Activated CD8-positive, alpha-beta memory T cell treated with anti-CD3 and anti-CD28 coated beads, Interleukin-2, amount 50 U/mL, for 4 hours (primary cell): ENCODE results near the gene SULT2A1.
A peak's percentile ranks its signal among the peaks of the same experiment; 100 is the strongest.
"Not testable (repeated sequence)": the region's sequence is repeated elsewhere in the genome, so short reads cannot be mapped to it uniquely, and the experiment has no call there.

Experiments used
- DNase-seq: peaks from one replicate; pipeline ENCODE4 v3.0.0-alpha.2; 2020

SULT2A1 gene

GRCh38 chr19:47886010-47886559, at the start of gene SULT2A1:
Gene SULT2A1 (minus strand): TSS chr19:47886315. CDS start chr19:47886257, 58 bp downstream.
- DNase-seq, result no peak

GRCh38 chr19:47928581-47928980, 42.5 kb upstream of the SULT2A1 start:
- not testable (repeated sequence) for DNase-seq

GRCh38 chr19:47920107-47920506, 34.0 kb upstream of the SULT2A1 start:
- DNase-seq, result not testable (repeated sequence)

- not testable (repeated sequence) for DNase-seq
Measured at GRCh38 chr19:47910191-47910590, 24.1 kb upstream of the SULT2A1 start.

GRCh38 chr19:47909350-47909749, 23.2 kb upstream of the SULT2A1 start:
- DNase-seq, result peak; percentile 56

- DNase-seq, result no peak
Measured at GRCh38 chr19:47901370-47901769, 15.3 kb upstream of the SULT2A1 start.

GRCh38 chr19:47899335-47899734, 13.2 kb upstream of the SULT2A1 start:
- DNase-seq, result no peak

GRCh38 chr19:47897861-47898260, 11.7 kb upstream of the SULT2A1 start:
- DNase-seq, result no peak

- DNase-seq, result no peak
Measured at GRCh38 chr19:47896773-47897172, 10.7 kb upstream of the SULT2A1 start.

GRCh38 chr19:47896019-47896418, 9.9 kb upstream of the SULT2A1 start:
- DNase-seq, result no peak

GRCh38 chr19:47895165-47895782, 9.2 kb upstream of the SULT2A1 start:
- no peak for DNase-seq

- no peak for DNase-seq
Measured at GRCh38 chr19:47891923-47892666, 6.0 kb upstream of the SULT2A1 start.

- no peak for DNase-seq
Measured at GRCh38 chr19:47891622-47891922, 5.5 kb upstream of the SULT2A1 start.

- DNase-seq, result no peak
Measured at GRCh38 chr19:47890865-47891621, 4.9 kb upstream of the SULT2A1 start.

GRCh38 chr19:47885067-47885463, 1.1 kb downstream of the SULT2A1 start:
- no peak for DNase-seq

- no peak for DNase-seq
Measured at GRCh38 chr19:47882890-47883289, 3.2 kb downstream of the SULT2A1 start.

- no peak for DNase-seq
Measured at GRCh38 chr19:47881757-47882156, 4.4 kb downstream of the SULT2A1 start.

- DNase-seq, result not testable (repeated sequence)
Measured at GRCh38 chr19:47879385-47879784, 6.7 kb downstream of the SULT2A1 start.

- no peak for DNase-seq
Measured at GRCh38 chr19:47878906-47879305, 7.2 kb downstream of the SULT2A1 start.

- DNase-seq, result no peak
Measured at GRCh38 chr19:47865166-47865565, 20.9 kb downstream of the SULT2A1 start.

GRCh38 chr19:47863514-47863936, 22.6 kb downstream of the SULT2A1 start:
- peak; percentile 87 for DNase-seq

GRCh38 chr19:47861630-47862029, 24.5 kb downstream of the SULT2A1 start:
- DNase-seq, result no peak

GRCh38 chr19:47860602-47861297, 25.4 kb downstream of the SULT2A1 start:
- no peak for DNase-seq
